ENCODE data around the gene CCM2L.
A peak's percentile ranks its signal among the peaks of the same experiment; 100 is the strongest.

Gene CCM2L

GRCh38 chr20:31989030-31989645 is 21.1 kb upstream of the CCM2L start:
- Histone ChIP-seq H3K27me3 (peaks cover 3 to 11% (median 4%) of the 10 kb centered on the region in 11 experiments; a peak in 19 of 22 replicates), H3K36me3 (no peaks in the 10 kb centered on the region), H3K27ac (no peak overlapping the region), H3K9me3 (replicated peaks in 1 of 11) (no peaks in the 10 kb centered on the region), H3K4me1 (peaks cover 0 to 22% (median 8%) of the 10 kb centered on the region in 10 experiments; a peak in 12 of 20 replicates), H3K4me3 (no peak overlapping the region), H3K9ac (no peak overlapping the region), H3K4me2 (no peak overlapping the region), H4K20me1 (0 out of 22 replicates have a peak, but pooled peaks cover 0 to under 1% (median 0%) of the 10 kb centered on the region in 11 experiments)
- TF ChIP-seq Cebpa-rat (IDR thresholded peaks at IDR 0.05), result no peak

- Histone ChIP-seq H3K9ac (no peak overlapping the region; a peak in 1 of 22 replicates), H3K27me3 (peaks cover 12 to 28% (median 20%) of the 10 kb centered on the region in 11 experiments; a peak in 20 of 22 replicates)
- no peak for TF ChIP-seq Cebpa-rat (IDR thresholded peaks at IDR 0.05)
Measured at GRCh38 chr20:31990641-31991338, 19.4 kb upstream of the CCM2L start.

GRCh38 chr20:31991339-31991705 is 18.9 kb upstream of the CCM2L start:
- Histone ChIP-seq H3K4me1 (peaks cover 10 to 25% (median 15%) of the 10 kb centered on the region in 10 experiments), H3K9me3 (replicated peaks in 1 of 11) (no peaks in the 10 kb centered on the region), H3K36me3 (no peaks in the 10 kb centered on the region), H4K20me1 (peaks cover 0 to 16% (median 0%) of the 10 kb centered on the region in 11 experiments; a peak in 5 of 22 replicates), H3K9ac (no peak overlapping the region), H3K27me3 (peaks cover 12 to 30% (median 21%) of the 10 kb centered on the region in 11 experiments; a peak in 20 of 22 replicates), H3K4me3 (no peak overlapping the region), H3K27ac (no peak overlapping the region), H3K4me2 (0 out of 22 replicates have a peak overlapping the region, but pooled peaks of 1 of the 11 experiments have one; percentile 7)
- no peak for TF ChIP-seq Cebpa-rat (IDR thresholded peaks at IDR 0.05)

More at GRCh38 chr20:31990641-31991338, 19.4 kb upstream of the CCM2L start:
- Histone ChIP-seq H3K4me2 (0 out of 22 replicates have a peak overlapping the region, but pooled peaks of 1 of the 11 experiments have one; percentile 7), H3K4me1 (peaks cover 10 to 25% (median 15%) of the 10 kb centered on the region in 10 experiments), H4K20me1 (peaks cover 0 to 15% (median 0%) of the 10 kb centered on the region in 11 experiments; a peak in 5 of 22 replicates), H3K27ac (no peak overlapping the region), H3K9me3 (replicated peaks in 1 of 11) (no peaks in the 10 kb centered on the region), H3K36me3 (no peaks in the 10 kb centered on the region), H3K4me3 (no peak overlapping the region)

GRCh38 chr20:31992086-31992485 is 18.2 kb upstream of the CCM2L start:
- Histone ChIP-seq H3K4me3 (no peak overlapping the region), H3K27me3 (peaks cover 12 to 30% (median 21%) of the 10 kb centered on the region in 11 experiments; a peak in 20 of 22 replicates), H3K4me1 (peaks cover 10 to 25% (median 15%) of the 10 kb centered on the region in 10 experiments)

GRCh38 chr20:31996996-31997395 is 13.2 kb upstream of the CCM2L start:
- Histone ChIP-seq H3K9me3 (replicated peaks in 1 of 11) (no peaks in the 10 kb centered on the region), H3K9ac (no peak overlapping the region), H3K36me3 (no peaks in the 10 kb centered on the region), H3K27ac (no peak overlapping the region), H4K20me1 (peaks cover 0 to 16% (median 0%) of the 10 kb centered on the region in 11 experiments; a peak in 5 of 22 replicates), H3K4me3 (no peak overlapping the region), H3K4me1 (peaks cover 10 to 31% (median 24%) of the 10 kb centered on the region in 10 experiments), H3K4me2 (no peak overlapping the region), H3K27me3 (peaks cover 12 to 30% (median 21%) of the 10 kb centered on the region in 11 experiments; a peak in 20 of 22 replicates)
- no peak for TF ChIP-seq Cebpa-rat (IDR thresholded peaks at IDR 0.05)

More at GRCh38 chr20:31992086-31992485, 18.2 kb upstream of the CCM2L start:
- no peaks in the 10 kb centered on the region for H3K36me3 ChIP-seq
- H3K9me3 ChIP-seq (replicated peaks in 1 of 11), result no peaks in the 10 kb centered on the region
- H3K27ac ChIP-seq, result no peak overlapping the region
- H3K9ac ChIP-seq, result no peak overlapping the region
- H4K20me1 ChIP-seq, result peaks cover 0 to 16% (median 0%) of the 10 kb centered on the region in 11 experiments; a peak in 5 of 22 replicates
- TF ChIP-seq Cebpa-rat (IDR thresholded peaks at IDR 0.05), result no peak
- no peak overlapping the region for H3K4me2 ChIP-seq

- Histone ChIP-seq H3K27me3 (peaks cover 12 to 28% (median 21%) of the 10 kb centered on the region in 11 experiments; a peak in 20 of 22 replicates), H4K20me1 (peaks cover 0 to 16% (median 0%) of the 10 kb centered on the region in 11 experiments; a peak in 5 of 22 replicates), H3K4me1 (peaks cover 10 to 31% (median 24%) of the 10 kb centered on the region in 10 experiments), H3K27ac (no peak overlapping the region), H3K36me3 (no peaks in the 10 kb centered on the region), H3K9me3 (replicated peaks in 1 of 11) (no peaks in the 10 kb centered on the region), H3K4me3 (no peak overlapping the region), H3K4me2 (no peak overlapping the region), H3K9ac (no peak overlapping the region)
- no peak for TF ChIP-seq Cebpa-rat (IDR thresholded peaks at IDR 0.05)
Measured at GRCh38 chr20:31998246-31998645, 12.0 kb upstream of the CCM2L start.

- no peak overlapping the region for H3K9ac ChIP-seq
- no peaks in the 10 kb centered on the region for H3K36me3 ChIP-seq
- H3K4me1 ChIP-seq, result peaks cover 13 to 22% (median 20%) of the 10 kb centered on the region in 10 experiments
- H3K4me2 ChIP-seq, result no peak overlapping the region
- H3K27me3 ChIP-seq, result no peaks in the 10 kb centered on the region
- TF ChIP-seq Cebpa-rat (IDR thresholded peaks at IDR 0.05), result no peak
- H3K4me3 ChIP-seq, result no peak overlapping the region
- no peak overlapping the region for H3K27ac ChIP-seq
- no peaks in the 10 kb centered on the region; a peak in 1 of 22 replicates for H4K20me1 ChIP-seq
- no peaks in the 10 kb centered on the region for H3K9me3 ChIP-seq (replicated peaks in 1 of 11)
Measured at GRCh38 chr20:32003325-32003724, 6.9 kb upstream of the CCM2L start.

GRCh38 chr20:32004963-32005362 is 5.3 kb upstream of the CCM2L start:
- Histone ChIP-seq H3K9ac (no peak overlapping the region), H4K20me1 (no peaks in the 10 kb centered on the region; a peak in 1 of 22 replicates), H3K4me1 (peaks cover 15 to 24% (median 22%) of the 10 kb centered on the region in 10 experiments), H3K4me3 (no peak overlapping the region), H3K9me3 (replicated peaks in 1 of 11) (no peaks in the 10 kb centered on the region), H3K27ac (no peak overlapping the region), H3K4me2 (no peak overlapping the region), H3K27me3 (no peaks in the 10 kb centered on the region), H3K36me3 (no peaks in the 10 kb centered on the region)
- no peak for TF ChIP-seq Cebpa-rat (IDR thresholded peaks at IDR 0.05)

GRCh38 chr20:32006053-32006452 is 4.2 kb upstream of the CCM2L start:
- Histone ChIP-seq H4K20me1 (no peaks in the 10 kb centered on the region), H3K4me1 (peaks cover 11 to 18% (median 14%) of the 10 kb centered on the region in 10 experiments), H3K4me2 (no peak overlapping the region), H3K36me3 (no peaks in the 10 kb centered on the region), H3K27ac (no peak overlapping the region), H3K27me3 (no peaks in the 10 kb centered on the region), H3K9ac (no peak overlapping the region), H3K9me3 (replicated peaks in 1 of 11) (no peaks in the 10 kb centered on the region), H3K4me3 (no peak overlapping the region)
- TF ChIP-seq Cebpa-rat (IDR thresholded peaks at IDR 0.05), result no peak

Measured in BLaER1 treated with 17β-estradiol and CSF1 and Interleukin-3, amounts not matched to agents 10 nM and 100 nM (cell line).